T-helper 1 cell treated with Interleukin-12 subunit alpha and Interleukin-12 subunit beta and Interleukin-4 antibody, amounts not matched to agents 30 μg/mL and 1 μg/mL, for 36 hours (primary cell): ENCODE data around the gene SERPINE2.

Source experiments
- H3K27ac Mint-ChIP-seq: one replicate; pipeline ENCODE4 v1.8.0; 2021; ENCODE audit warnings: mild to moderate bottlenecking, mixed read lengths
- H3K27me3 Mint-ChIP-seq: one replicate; pipeline ENCODE4 v1.8.0; 2021; ENCODE audit warnings: low read depth, mixed read lengths
- H3K36me3 Mint-ChIP-seq: one replicate; pipeline ENCODE4 v1.8.0; 2021; ENCODE audit warnings: low read depth, mixed read lengths
- H3K4me1 Mint-ChIP-seq: one replicate; pipeline ENCODE4 v1.8.0; 2021; ENCODE audit warnings: low read depth, mixed read lengths
- H3K4me3 Mint-ChIP-seq: one replicate; pipeline ENCODE4 v1.8.0; 2021; ENCODE audit warnings: mild to moderate bottlenecking, moderate library complexity, mixed read lengths
- H3K9me3 Mint-ChIP-seq: one replicate; pipeline ENCODE4 v1.8.0; 2021; ENCODE audit warnings: mixed read lengths

SERPINE2 gene

DNA sequence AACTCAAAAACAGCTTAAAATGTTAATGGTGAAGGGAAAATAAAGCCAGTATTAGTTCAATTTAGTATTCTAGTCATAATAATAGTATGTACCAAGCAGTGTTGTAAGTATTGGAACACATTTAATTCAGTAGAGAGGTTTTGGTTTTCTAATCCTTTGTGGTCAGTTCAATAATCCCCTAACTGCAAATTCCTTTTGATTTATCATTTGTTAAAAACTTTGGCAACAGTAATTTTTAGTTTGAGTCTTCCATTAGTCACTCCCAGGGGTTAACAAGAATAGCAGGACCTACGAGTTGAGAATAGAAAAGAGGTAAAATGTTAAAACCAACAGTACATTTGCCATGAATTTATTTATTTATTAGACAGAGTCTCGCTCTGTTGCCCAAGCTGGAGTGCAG is 71.1 kb downstream of the SERPINE2 start:
- Mint-ChIP-seq H3K4me1 (peaks cover 11% of the 10 kb centered on the region), H3K27ac (no peak overlapping the region), H3K27me3 (no peaks in the 10 kb centered on the region), H3K9me3 (no peaks in the 10 kb centered on the region), H3K4me3 (no peak overlapping the region), H3K36me3 (peaks cover 21% of the 10 kb centered on the region)

DNA sequence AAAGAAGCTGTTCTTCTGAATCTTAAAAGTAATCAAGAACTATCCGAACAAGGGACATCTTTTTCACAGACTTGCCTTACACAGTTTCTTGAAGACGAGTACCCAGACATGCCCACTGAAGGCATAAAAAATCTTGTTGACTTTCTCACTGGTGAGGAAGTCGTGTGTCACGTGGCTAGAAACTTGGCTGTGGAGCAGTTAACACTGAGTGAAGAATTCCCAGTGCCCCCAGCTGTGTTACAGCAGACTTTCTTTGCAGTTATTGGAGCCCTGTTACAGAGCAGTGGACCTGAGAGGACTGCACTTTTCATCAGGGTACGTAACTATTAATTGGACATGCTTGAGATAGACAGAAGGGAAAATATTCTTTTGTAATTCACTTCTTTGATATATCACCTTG is 79.4 kb downstream of the SERPINE2 start:
- no peaks in the 10 kb centered on the region for H3K9me3 Mint-ChIP-seq
- H3K27ac Mint-ChIP-seq = no peak overlapping the region
- H3K27me3 Mint-ChIP-seq = no peaks in the 10 kb centered on the region
- H3K4me1 Mint-ChIP-seq = peaks cover 45% of the 10 kb centered on the region
- peaks cover 20% of the 10 kb centered on the region for H3K36me3 Mint-ChIP-seq
- peak overlapping the region; percentile 26 for H3K4me3 Mint-ChIP-seq

DNA sequence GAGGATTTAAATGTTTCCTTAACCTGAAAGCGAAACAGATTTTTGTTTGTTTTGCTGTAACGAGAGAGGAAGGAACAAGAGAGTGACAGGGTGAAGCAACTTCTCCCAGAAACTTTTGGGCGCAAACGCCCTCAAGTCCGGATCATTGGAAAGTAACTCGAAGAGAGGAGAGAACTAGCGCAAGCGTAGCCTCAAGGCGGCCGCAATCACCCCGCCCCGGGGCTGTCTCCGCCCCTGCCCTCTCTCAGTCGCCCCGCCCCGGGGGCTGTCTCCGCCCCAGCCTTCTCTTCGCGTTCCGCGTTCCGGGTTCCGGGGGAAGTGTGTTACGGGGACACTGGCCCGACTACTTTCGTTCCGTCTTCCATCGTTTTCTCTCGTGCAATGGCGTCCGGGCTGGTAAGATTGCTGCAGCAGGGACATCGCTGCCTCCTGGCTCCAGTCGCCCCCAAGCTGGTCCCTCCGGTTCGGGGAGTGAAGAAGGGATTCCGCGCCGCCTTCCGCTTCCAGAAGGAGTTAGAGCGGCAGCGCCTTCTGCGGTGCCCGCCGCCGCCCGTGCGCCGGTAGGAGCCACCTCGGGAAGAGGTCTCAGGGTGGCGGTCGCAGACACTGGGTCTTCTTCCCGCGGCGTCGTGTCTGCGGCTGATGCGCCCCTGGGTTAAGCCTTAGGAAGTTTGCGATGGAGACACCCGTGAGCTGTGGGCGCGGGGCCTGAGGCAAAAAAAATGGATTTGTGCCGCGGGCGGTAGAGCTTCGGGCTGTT is 81.8 kb downstream of the SERPINE2 start, which contains the start of gene MRPL44:
Gene MRPL44, plus strand, starts transcription at position 372 of the 760 bp plus-strand sequence. Its CDS starts 10 bp downstream, at position 382.
- Mint-ChIP-seq H3K27ac (peak within 1 kb of the TSS; percentile 93), H3K4me3 (peak within 1 kb of the TSS; percentile 92), H3K4me1 (peaks cover 44% of the 10 kb centered on the region), H3K9me3 (no peaks in the 10 kb centered on the region), H3K36me3 (peaks cover 17% of the 10 kb centered on the region), H3K27me3 (no peaks in the 10 kb centered on the region)

GRCh38 chr2:223956300-223956699 is 82.8 kb downstream of the SERPINE2 start:
- H3K9me3 Mint-ChIP-seq = no peaks in the 10 kb centered on the region
- peak overlapping the region; percentile 71 for H3K4me3 Mint-ChIP-seq
- H3K36me3 Mint-ChIP-seq = peaks cover 16% of the 10 kb centered on the region
- peaks cover 38% of the 10 kb centered on the region for H3K4me1 Mint-ChIP-seq
- peak overlapping the region; percentile 86 for H3K27ac Mint-ChIP-seq
- no peaks in the 10 kb centered on the region for H3K27me3 Mint-ChIP-seq

- peaks cover 34% of the 10 kb centered on the region for H3K4me1 Mint-ChIP-seq
- H3K9me3 Mint-ChIP-seq = no peaks in the 10 kb centered on the region
- no peaks in the 10 kb centered on the region for H3K27me3 Mint-ChIP-seq
- H3K36me3 Mint-ChIP-seq = peaks cover 2% of the 10 kb centered on the region
- H3K4me3 Mint-ChIP-seq = no peak overlapping the region
- H3K27ac Mint-ChIP-seq = no peak overlapping the region
These were observed 84.7 kb downstream of the SERPINE2 start for GRCh38 chr2:223954401-223954800.

DNA sequence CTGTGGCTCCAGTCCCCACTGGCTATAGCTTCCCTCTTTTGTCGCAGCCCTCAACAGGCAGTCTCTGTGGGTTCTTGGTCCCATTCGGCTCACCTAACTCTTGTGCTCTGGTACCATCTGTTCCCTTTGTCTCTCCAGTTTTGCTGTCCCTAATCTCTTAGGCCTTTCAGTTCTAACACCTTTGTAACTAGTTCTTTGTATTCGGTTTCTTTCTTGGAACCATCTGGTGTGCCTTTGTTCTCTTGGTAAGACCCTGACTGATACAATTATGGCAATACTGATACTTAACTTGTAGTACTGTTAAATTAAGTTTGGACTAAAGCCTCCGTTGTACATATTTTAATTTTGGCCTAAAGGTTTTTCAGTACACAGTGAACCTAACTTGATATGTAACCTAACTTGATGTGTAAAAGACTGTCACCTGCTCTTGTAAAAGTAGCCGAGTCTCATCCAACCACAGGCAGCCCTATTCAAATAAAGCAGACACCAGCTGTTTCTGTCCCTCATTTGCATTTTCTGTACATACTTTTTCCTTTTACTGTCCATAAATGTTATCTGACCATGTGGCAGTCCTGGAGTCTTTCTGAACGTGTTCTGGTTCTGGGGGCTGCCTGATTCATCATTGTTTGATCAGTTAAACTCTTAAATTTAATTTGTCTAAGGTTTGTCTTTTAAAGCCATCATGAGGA is 86.7 kb downstream of the SERPINE2 start:
- Mint-ChIP-seq H3K4me1 (peaks cover 33% of the 10 kb centered on the region), H3K4me3 (no peak overlapping the region), H3K27ac (peak overlapping the region; percentile 26), H3K27me3 (no peaks in the 10 kb centered on the region), H3K36me3 (peaks cover 3% of the 10 kb centered on the region), H3K9me3 (no peaks in the 10 kb centered on the region)

- Mint-ChIP-seq H3K27ac (peak overlapping the region; percentile 75), H3K9me3 (no peaks in the 10 kb centered on the region), H3K36me3 (peaks cover 3% of the 10 kb centered on the region), H3K27me3 (no peaks in the 10 kb centered on the region), H3K4me3 (no peak overlapping the region), H3K4me1 (peaks cover 33% of the 10 kb centered on the region)
These were observed 88.4 kb downstream of the SERPINE2 start for GRCh38 chr2:223950448-223951347.

DNA sequence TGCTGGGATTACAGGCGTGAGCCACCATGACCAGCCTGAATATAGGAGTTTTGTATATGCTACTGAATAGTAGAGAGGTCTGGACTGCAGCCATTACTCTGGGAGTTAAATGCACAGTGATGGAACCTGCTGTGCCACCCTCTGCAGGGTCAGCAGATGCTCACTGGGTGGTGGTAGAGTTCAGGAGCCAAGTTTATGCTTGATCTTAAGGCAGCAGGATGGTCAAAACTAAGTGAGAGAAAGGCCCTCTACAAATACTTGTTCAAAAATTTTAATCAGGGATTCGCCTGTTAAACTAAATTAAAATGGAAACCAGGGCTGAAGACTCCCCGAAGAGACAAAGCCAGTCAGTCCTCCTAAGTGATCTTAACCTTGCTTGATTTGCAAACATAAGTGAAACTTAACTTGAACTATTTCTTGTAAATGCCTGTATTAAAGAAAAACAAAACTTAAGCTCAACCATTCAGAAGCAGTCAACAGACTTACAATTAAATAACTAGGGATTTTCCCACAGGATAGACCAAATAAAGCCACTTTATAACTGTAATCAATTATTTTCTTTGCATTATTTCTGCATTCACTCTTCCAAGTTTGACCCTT is 89.7 kb downstream of the SERPINE2 start:
- Mint-ChIP-seq H3K36me3 (peaks cover 3% of the 10 kb centered on the region), H3K27me3 (no peaks in the 10 kb centered on the region), H3K9me3 (no peaks in the 10 kb centered on the region), H3K27ac (peak overlapping the region; percentile 85), H3K4me3 (no peak overlapping the region), H3K4me1 (peaks cover 35% of the 10 kb centered on the region)

DNA sequence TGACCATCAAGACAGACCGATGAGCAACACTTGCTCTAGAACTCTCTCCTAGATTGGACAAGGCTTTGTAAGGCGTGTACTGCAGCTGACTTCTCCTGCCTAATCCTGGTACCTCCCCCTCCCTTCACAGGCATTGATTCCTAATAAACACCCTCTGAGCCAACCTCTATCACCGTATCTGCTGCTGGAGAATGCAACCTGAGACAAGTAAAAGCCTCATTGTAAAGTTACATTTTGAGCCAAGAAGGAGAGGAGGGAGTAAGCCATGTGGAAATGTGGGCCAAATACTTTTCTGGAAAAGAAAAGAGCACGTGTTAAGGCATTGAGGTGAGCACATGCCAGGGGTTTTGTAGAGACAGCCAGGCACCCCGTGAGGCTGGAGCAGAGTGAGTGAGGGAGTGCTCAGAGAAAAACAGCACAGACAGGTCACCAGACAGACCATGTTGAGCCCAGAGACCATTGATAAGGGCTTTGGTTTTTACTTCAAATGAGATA is 91.3 kb downstream of the SERPINE2 start:
- no peaks in the 10 kb centered on the region for H3K27me3 Mint-ChIP-seq
- peaks cover 10% of the 10 kb centered on the region for H3K36me3 Mint-ChIP-seq
- peaks cover 47% of the 10 kb centered on the region for H3K4me1 Mint-ChIP-seq
- peak overlapping the region; percentile 55 for H3K27ac Mint-ChIP-seq
- no peaks in the 10 kb centered on the region for H3K9me3 Mint-ChIP-seq
- H3K4me3 Mint-ChIP-seq = no peak overlapping the region

- Mint-ChIP-seq H3K27me3 (no peaks in the 10 kb centered on the region), H3K4me1 (peaks cover 51% of the 10 kb centered on the region), H3K9me3 (peaks cover 3% of the 10 kb centered on the region), H3K27ac (peak overlapping the region; percentile 83), H3K4me3 (peak overlapping the region; percentile 82), H3K36me3 (peaks cover 17% of the 10 kb centered on the region)
These were observed 93.3 kb downstream of the SERPINE2 start for GRCh38 chr2:223945755-223946154.

GRCh38 chr2:223944703-223945531 is 94.2 kb downstream of the SERPINE2 start, which contains the start of gene WDFY1:
TSS of gene WDFY1 (minus strand) at chr2:223945335. CDS start at chr2:223945284, 51 bp downstream.
- peaks cover 4% of the 10 kb centered on the region for H3K9me3 Mint-ChIP-seq
- H3K4me3 Mint-ChIP-seq = peak within 1 kb of the TSS; percentile 92
- no peaks in the 10 kb centered on the region for H3K27me3 Mint-ChIP-seq
- peaks cover 46% of the 10 kb centered on the region for H3K4me1 Mint-ChIP-seq
- peaks cover 17% of the 10 kb centered on the region for H3K36me3 Mint-ChIP-seq
- peak within 1 kb of the TSS; percentile 89 for H3K27ac Mint-ChIP-seq

GRCh38 chr2:223944166-223944702 is 94.9 kb downstream of the SERPINE2 start:
- peaks cover 47% of the 10 kb centered on the region for H3K4me1 Mint-ChIP-seq

GRCh38 chr2:223943561-223944008 is 95.5 kb downstream of the SERPINE2 start:
- peaks cover 49% of the 10 kb centered on the region for H3K4me1 Mint-ChIP-seq
- peaks cover 12% of the 10 kb centered on the region for H3K9me3 Mint-ChIP-seq
- peak overlapping the region; percentile 89 for H3K27ac Mint-ChIP-seq
- H3K36me3 Mint-ChIP-seq = peaks cover 23% of the 10 kb centered on the region
- no peaks in the 10 kb centered on the region for H3K27me3 Mint-ChIP-seq
- peak overlapping the region; percentile 92 for H3K4me3 Mint-ChIP-seq

More at GRCh38 chr2:223944166-223944702, 94.9 kb downstream of the SERPINE2 start:
- H3K9me3 Mint-ChIP-seq = peaks cover 11% of the 10 kb centered on the region
- H3K36me3 Mint-ChIP-seq = peaks cover 24% of the 10 kb centered on the region
- H3K4me3 Mint-ChIP-seq = peak overlapping the region; percentile 92
- H3K27me3 Mint-ChIP-seq = no peaks in the 10 kb centered on the region
- peak overlapping the region; percentile 89 for H3K27ac Mint-ChIP-seq
